HEK293 (cell line): Measurements from ENCODE around the gene FLVCR1.

Source experiments
- CTCF ChIA-PET: fragments of 350-600 bp; formaldehyde crosslinking; extraction: SDS; loops from one replicate; lab custom pipeline; 2021; ENCODE audit warnings: antibody characterized with exemption; lab: Yijun Ruan, JAX
- POLR2A ChIA-PET: fragments of 300-600 bp; formaldehyde crosslinking; extraction: SDS; loops from one replicate; lab custom pipeline; 2020; ENCODE audit warnings: antibody characterized with exemption, inconsistent platforms; lab: Yijun Ruan, JAX
- H3K27ac ChIP-seq: fragments of 200-500 bp; sonication (Bioruptor generic); 2 replicates; pipeline ENCODE4 v1.5.1; 2014; ENCODE audit warnings: low read depth, low read length, control low read depth, inconsistent platforms; ENCODE audit errors: extremely low read depth
- H3K36me3 ChIP-seq, 2 experiments: fragments of 200-500 bp in 1 of 2; sonication (Bioruptor generic) in 1 of 2; 1 replicate in 1 of 2; 2 replicates in 1 of 2; pipeline ENCODE4 v1.5.1; 2014 to 2017; ENCODE audit warnings: inconsistent platforms in 2 of 2, low read length in 2 of 2; ENCODE audit not compliant: control insufficient read depth in 2 of 2, insufficient read depth in 1 of 2
- H3K4me1 ChIP-seq: fragments of 200-500 bp; sonication (Bioruptor generic); 2 replicates; pipeline ENCODE4 v1.5.1; 2014; ENCODE audit warnings: mild to moderate bottlenecking, low read length, inconsistent platforms; ENCODE audit not compliant: control insufficient read depth, insufficient read depth
- H3K4me3 ChIP-seq: 2 replicates; pipeline ENCODE4 v1.5.1; 2011; ENCODE audit warnings: low read depth, mild to moderate bottlenecking, control low read depth, low read length, moderate library complexity
- H3K9me3 ChIP-seq: fragments of 200-500 bp; sonication (Bioruptor generic); 2 replicates; pipeline ENCODE4 v1.5.1; 2014; ENCODE audit warnings: low read depth, low read length, inconsistent platforms; ENCODE audit not compliant: control insufficient read depth, insufficient read depth
- BCL11A ChIP-seq: fragments of 450-650 bp; formaldehyde crosslinking; IDR thresholded peaks from 2 replicates; pipeline ENCODE4 v1.5.1; 2016; ENCODE audit warnings: low read depth, missing biosample characterization, missing genetic modification characterization
- SETDB1 ChIP-seq: IDR thresholded peaks from one replicate; pipeline ENCODE4 v1.6.1; 2017; ENCODE audit warnings: mild to moderate bottlenecking, low read length, moderate library complexity, mixed read lengths; ENCODE audit not compliant: insufficient read length
- TRIM28 ChIP-seq: IDR thresholded peaks from 2 replicates; pipeline ENCODE4 v1.6.1; 2011; ENCODE audit warnings: low read length, control low read depth, borderline replicate concordance
- ZBTB6 ChIP-seq: fragments of 450-650 bp; formaldehyde crosslinking; IDR thresholded peaks from 2 replicates; pipeline ENCODE4 v1.5.1; 2017; ENCODE audit warnings: missing biosample characterization, missing genetic modification characterization
- ZFP37 ChIP-seq: fragments of 450-650 bp; formaldehyde crosslinking; IDR thresholded peaks from 2 replicates; pipeline ENCODE4 v1.5.1; 2016; ENCODE audit warnings: missing biosample characterization, missing genetic modification characterization
- ZNF140 ChIP-seq: fragments of 450-650 bp; formaldehyde crosslinking; IDR thresholded peaks from 2 replicates; pipeline ENCODE4 v1.5.1; 2016; ENCODE audit warnings: missing biosample characterization, missing genetic modification characterization
- ZNF157 ChIP-seq: fragments of 450-650 bp; formaldehyde crosslinking; IDR thresholded peaks from 2 replicates; pipeline ENCODE4 v1.5.1; 2016; ENCODE audit warnings: missing biosample characterization, missing genetic modification characterization
- ZNF202 ChIP-seq: fragments of 450-650 bp; formaldehyde crosslinking; IDR thresholded peaks from 2 replicates; pipeline ENCODE4 v1.5.1; 2016; ENCODE audit warnings: missing biosample characterization, missing genetic modification characterization, borderline replicate concordance
- ZNF280D ChIP-seq: fragments of 450-650 bp; formaldehyde crosslinking; IDR thresholded peaks from 2 replicates; pipeline ENCODE4 v1.5.1; 2016; ENCODE audit warnings: missing biosample characterization, missing genetic modification characterization
- ZNF335 ChIP-seq: fragments of 450-650 bp; formaldehyde crosslinking; conservative IDR thresholded peaks from 2 replicates; pipeline ENCODE4 v1.5.1; 2016; ENCODE audit warnings: missing biosample characterization, missing genetic modification characterization
- ZNF366 ChIP-seq: fragments of 450-650 bp; formaldehyde crosslinking; conservative IDR thresholded peaks from 2 replicates; pipeline ENCODE4 v1.5.1; 2016; ENCODE audit warnings: missing biosample characterization, missing genetic modification characterization
- ZNF423 ChIP-seq: fragments of 450-650 bp; formaldehyde crosslinking; IDR thresholded peaks from 2 replicates; pipeline ENCODE4 v1.5.1; 2016; ENCODE audit warnings: missing biosample characterization, missing genetic modification characterization
- ZNF548 ChIP-seq: fragments of 450-650 bp; formaldehyde crosslinking; IDR thresholded peaks from 2 replicates; pipeline ENCODE4 v1.5.1; 2016; ENCODE audit warnings: missing biosample characterization, missing genetic modification characterization
- ZNF549 ChIP-seq: fragments of 450-650 bp; IDR thresholded peaks from 2 replicates; pipeline ENCODE4 v1.5.1; 2018; ENCODE audit warnings: missing biosample characterization, missing genetic modification characterization, mild to moderate bottlenecking, inconsistent platforms, moderate library complexity
- ZNF571 ChIP-seq: fragments of 450-650 bp; formaldehyde crosslinking; IDR thresholded peaks from 2 replicates; pipeline ENCODE4 v1.5.0; 2017; ENCODE audit warnings: missing biosample characterization, missing genetic modification characterization
- ZNF677 ChIP-seq: fragments of 450-650 bp; IDR thresholded peaks from 2 replicates; pipeline ENCODE4 v1.5.0; 2018; ENCODE audit warnings: missing biosample characterization, mild to moderate bottlenecking, missing genetic modification characterization, moderate library complexity
- ZSCAN16 ChIP-seq: fragments of 450-650 bp; formaldehyde crosslinking; IDR thresholded peaks from 2 replicates; pipeline ENCODE4 v1.5.1; 2016; ENCODE audit warnings: missing biosample characterization, missing genetic modification characterization
- ZSCAN18 ChIP-seq: fragments of 450-650 bp; formaldehyde crosslinking; IDR thresholded peaks from 2 replicates; pipeline ENCODE4 v1.5.1; 2016; ENCODE audit warnings: missing biosample characterization, missing genetic modification characterization
- ZXDB ChIP-seq: fragments of 450-650 bp; formaldehyde crosslinking; IDR thresholded peaks from 2 replicates; pipeline ENCODE4 v1.5.1; 2016; ENCODE audit warnings: missing biosample characterization, missing genetic modification characterization

The FLVCR1 gene

GRCh38 chr1:212852105-212852688, 5.9 kb upstream of the FLVCR1 start:
- CTCF ChIA-PET, result no interaction called here
- POLR2A ChIA-PET, result no interaction called here
- Histone ChIP-seq H3K27ac (no peak overlapping the region), H3K4me3 (no peak overlapping the region), H3K9me3 (no peaks in the 10 kb centered on the region), H3K4me1 (peaks cover 4% of the 10 kb centered on the region; the same call in 1 of the 2 replicates), H3K36me3 (no peaks in the 10 kb centered on the region; a peak in 1 of 3 replicates)
- no peak for TF ChIP-seq ZXDB (tag by site-specific recombination)

GRCh38 chr1:212853658-212854057, 4.4 kb upstream of the FLVCR1 start:
- no peaks in the 10 kb centered on the region for H3K9me3 ChIP-seq
- no peak overlapping the region for H3K27ac ChIP-seq
- TF ChIP-seq ZNF202 (tag by site-specific recombination) (no peak), BCL11A (tag by site-specific recombination) (no peak), ZNF157 (tag by site-specific recombination) (no peak), ZNF677 (tag by site-specific recombination) (no peak), ZNF549 (tag by site-specific recombination) (no peak), ZNF140 (no peak), SETDB1 (no peak), ZNF548 (no peak), ZNF366 (tag by site-specific recombination) (no peak), TRIM28 (no peak), ZSCAN18 (tag by site-specific recombination) (no peak), ZSCAN16 (no peak), ZNF280D (no peak), ZNF335 (tag by site-specific recombination) (no peak), ZFP37 (tag by site-specific recombination) (no peak)
- TF ChIP-seq, all 188 proteins: peak for 0
- no peaks in the 10 kb centered on the region; a peak in 1 of 3 replicates for H3K36me3 ChIP-seq
- peaks cover 5% of the 10 kb centered on the region; the same call in 1 of the 2 replicates for H3K4me1 ChIP-seq
- ChIA-PET CTCF (interaction anchor here (1.1 kb wide), 1 partner anchor 14 kb away, joined by 3 read pairs; no protein-coding TSS in a partner anchor), POLR2A (no interaction called here)
- no peak overlapping the region for H3K4me3 ChIP-seq

- Histone ChIP-seq H3K9me3 (no peaks in the 10 kb centered on the region), H3K27ac (no peak overlapping the region), H3K4me3 (no peak overlapping the region; the same call in 1 of the 2 replicates), H3K4me1 (peaks cover 5% of the 10 kb centered on the region; the same call in 1 of the 2 replicates), H3K36me3 (peaks cover 0 to 9% of the 10 kb centered on the region in 2 experiments; a peak in 2 of 3 replicates)
- POLR2A ChIA-PET, result interaction anchor here (0.7 kb wide), 2 partner anchors 50 to 66 kb away, joined by 5 read pairs; no protein-coding TSS in a partner anchor
- TF ChIP-seq ZBTB6 (tag by site-specific recombination), result peak; percentile 62; the same call in 1 of the 2 replicates
- no peak for TF ChIP-seq ZNF423
- no peak for TF ChIP-seq ZNF571 (tag by site-specific recombination)
- CTCF ChIA-PET, result no interaction called here
Observed at GRCh38 chr1:212856755-212857154, 1.3 kb upstream of the FLVCR1 start.
